Effector memory CD4-positive, alpha-beta T cell (primary cell): ENCODE results near the gene BHLHE23.

ENCODE experiments used
- DNase-seq, 3 donors: peaks; one replicate each; pipeline ENCODE4 v3.0.0-alpha.2; 2020
- H3K27ac ChIP-seq: 2 replicates; pipeline ENCODE4 v1.7.0; 2013; ENCODE audit warnings: mild to moderate bottlenecking, low read length, moderate library complexity; ENCODE audit not compliant: insufficient read depth, poor library complexity, severe bottlenecking
- H3K27me3 ChIP-seq: replicated peaks from 2 replicates; pipeline ENCODE4 v1.7.0; 2013; ENCODE audit warnings: mild to moderate bottlenecking, low read length; ENCODE audit not compliant: insufficient read depth, control insufficient read depth, poor library complexity, severe bottlenecking
- H3K36me3 ChIP-seq: 2 replicates; pipeline ENCODE4 v1.7.0; 2013; ENCODE audit warnings: mild to moderate bottlenecking, low read length, moderate library complexity; ENCODE audit not compliant: control insufficient read depth, insufficient read depth
- H3K4me1 ChIP-seq: 2 replicates; pipeline ENCODE4 v1.7.0; 2013; ENCODE audit warnings: low read length, mild to moderate bottlenecking; ENCODE audit not compliant: control insufficient read depth, insufficient read depth, poor library complexity, severe bottlenecking
- H3K4me3 ChIP-seq: 2 replicates; pipeline ENCODE4 v1.7.0; 2013; ENCODE audit warnings: low read length, low read depth, mild to moderate bottlenecking; ENCODE audit not compliant: insufficient read depth, poor library complexity, severe bottlenecking
- H3K9me3 ChIP-seq: 2 replicates; pipeline ENCODE4 v1.7.0; 2013; ENCODE audit warnings: mild to moderate bottlenecking, low read length, moderate library complexity; ENCODE audit not compliant: control insufficient read depth

BHLHE23 gene

DNA sequence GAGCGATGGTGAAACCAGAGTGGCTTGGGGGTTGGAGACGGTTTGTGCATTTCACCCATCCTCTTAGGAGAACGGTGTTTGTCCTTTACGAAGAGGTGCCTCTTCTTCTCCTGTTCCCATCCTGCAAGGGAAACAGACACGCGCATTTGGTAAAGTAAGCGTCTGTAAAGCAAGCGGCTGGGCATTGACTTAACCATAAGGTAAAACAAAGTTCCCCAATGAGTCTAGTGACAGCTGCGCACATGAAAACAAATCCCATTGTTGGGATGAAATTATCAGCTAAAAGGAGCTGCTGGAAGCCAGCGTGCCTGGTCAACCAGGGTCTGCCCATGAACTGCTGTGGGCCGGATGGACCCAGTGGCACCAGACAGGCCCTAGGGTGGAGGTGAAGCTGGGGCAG lies 5.8 kb downstream of the BHLHE23 start:
- peaks cover 45% of the 10 kb centered on the region for H3K27me3 ChIP-seq
- H3K4me3 ChIP-seq, result no peak overlapping the region
- no peak overlapping the region for H3K27ac ChIP-seq
- no peaks in the 10 kb centered on the region for H3K36me3 ChIP-seq
- DNase-seq, result no peak
- no peaks in the 10 kb centered on the region for H3K9me3 ChIP-seq
- H3K4me1 ChIP-seq, result peaks cover 13% of the 10 kb centered on the region

DNA sequence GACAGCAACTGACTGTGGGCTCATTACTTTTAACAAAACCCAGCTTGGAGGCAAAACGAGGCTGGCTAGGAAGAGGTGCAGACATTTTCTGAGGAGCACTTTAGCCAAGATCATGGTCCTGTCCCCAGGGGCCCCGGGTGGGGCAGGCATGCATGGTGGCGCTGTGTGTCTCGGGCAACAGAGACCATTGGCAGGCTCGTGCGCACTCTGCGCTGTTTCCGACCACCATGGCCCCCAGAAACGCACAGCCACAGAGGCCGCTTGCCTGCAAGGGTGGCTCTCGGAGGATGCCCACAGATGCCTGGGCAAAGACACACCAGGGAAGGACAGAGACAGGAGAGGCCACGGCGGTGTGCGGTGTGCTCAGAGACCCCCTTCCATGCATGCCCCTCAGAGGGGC lies 6.7 kb downstream of the BHLHE23 start:
- Histone ChIP-seq H3K4me1 (peaks cover 4% of the 10 kb centered on the region), H3K27me3 (peaks cover 38% of the 10 kb centered on the region), H3K36me3 (no peaks in the 10 kb centered on the region), H3K4me3 (no peak overlapping the region), H3K27ac (no peak overlapping the region), H3K9me3 (no peaks in the 10 kb centered on the region)
- DNase-seq, result no peak

DNA sequence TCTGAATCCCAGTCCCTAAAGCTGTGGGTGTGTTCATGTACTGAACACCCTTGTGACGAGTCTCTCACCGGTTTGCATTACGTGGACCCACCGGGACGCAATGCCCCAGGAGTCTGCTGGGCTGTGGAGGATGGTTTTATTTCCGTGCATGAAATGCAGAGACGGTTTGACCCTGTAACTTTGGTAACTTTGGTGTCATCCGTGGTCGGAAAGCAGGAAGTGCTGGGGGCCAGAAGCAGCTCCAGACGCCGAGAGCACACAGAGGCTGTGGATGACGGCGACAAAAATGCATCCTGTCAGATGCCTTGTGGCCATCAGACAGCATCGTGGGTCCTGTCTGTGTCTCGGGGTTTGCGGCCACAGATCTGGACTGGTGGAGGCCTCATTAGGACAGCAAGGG lies 7.2 kb downstream of the BHLHE23 start:
- DNase-seq, result no peak
- Histone ChIP-seq H3K27ac (no peak overlapping the region), H3K36me3 (no peaks in the 10 kb centered on the region), H3K27me3 (peaks cover 33% of the 10 kb centered on the region), H3K9me3 (no peaks in the 10 kb centered on the region), H3K4me3 (no peak overlapping the region), H3K4me1 (no peaks in the 10 kb centered on the region)

DNA sequence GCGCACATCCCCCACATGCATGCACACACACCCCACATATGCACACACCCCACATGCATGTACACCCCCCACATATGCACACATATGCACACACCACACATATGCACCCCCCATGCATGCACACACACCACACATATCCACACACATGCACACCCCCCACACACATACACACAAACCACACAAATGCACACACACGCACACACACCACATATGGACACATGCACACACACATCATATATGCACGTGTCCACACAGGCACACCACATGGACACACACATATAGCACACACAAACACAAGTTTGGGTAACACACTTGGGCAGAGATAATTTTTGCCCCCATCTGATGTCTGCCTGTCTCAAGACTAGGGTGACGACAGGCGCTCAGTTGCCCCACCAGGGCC lies 8.3 kb downstream of the BHLHE23 start:
- Histone ChIP-seq H3K36me3 (no peaks in the 10 kb centered on the region), H3K4me3 (no peak overlapping the region), H3K9me3 (no peaks in the 10 kb centered on the region), H3K4me1 (no peaks in the 10 kb centered on the region), H3K27me3 (peaks cover 26% of the 10 kb centered on the region), H3K27ac (no peak overlapping the region)
- no peak for DNase-seq

DNA sequence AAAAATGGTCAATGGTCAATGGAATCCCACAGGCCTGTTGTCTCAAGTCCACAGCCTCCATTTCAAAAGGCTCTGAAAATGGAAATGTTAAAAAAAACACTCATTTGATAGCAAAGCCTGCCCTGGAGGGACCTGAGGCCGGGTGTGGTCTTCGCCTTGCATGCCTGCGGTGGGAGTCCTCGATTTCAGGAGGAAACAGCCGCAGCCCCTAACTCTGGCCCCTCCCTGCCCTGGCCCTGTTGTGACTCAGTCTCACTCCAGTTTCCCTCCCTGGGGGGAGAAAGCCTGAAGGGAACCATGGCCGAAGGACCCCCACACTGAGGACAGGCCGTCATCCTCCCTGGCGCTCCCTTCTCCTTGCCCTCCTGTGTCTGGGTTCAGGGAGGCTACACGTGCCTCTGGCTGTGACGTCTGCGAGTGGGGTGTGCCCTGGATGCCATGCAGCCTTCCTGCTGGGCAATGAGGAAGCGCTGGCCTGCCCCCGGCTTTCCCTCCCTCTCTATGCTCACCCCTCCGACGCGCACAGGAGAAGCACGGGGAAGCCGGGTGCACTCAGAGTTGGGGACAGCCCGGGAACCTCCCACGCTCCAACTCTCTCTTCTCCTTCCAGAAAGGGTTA lies 9.2 kb downstream of the BHLHE23 start:
- Histone ChIP-seq H3K27me3 (peaks cover 16% of the 10 kb centered on the region), H3K36me3 (no peaks in the 10 kb centered on the region), H3K4me1 (no peaks in the 10 kb centered on the region), H3K9me3 (no peaks in the 10 kb centered on the region), H3K27ac (no peak overlapping the region), H3K4me3 (no peak overlapping the region)
- DNase-seq, result no peak

DNA sequence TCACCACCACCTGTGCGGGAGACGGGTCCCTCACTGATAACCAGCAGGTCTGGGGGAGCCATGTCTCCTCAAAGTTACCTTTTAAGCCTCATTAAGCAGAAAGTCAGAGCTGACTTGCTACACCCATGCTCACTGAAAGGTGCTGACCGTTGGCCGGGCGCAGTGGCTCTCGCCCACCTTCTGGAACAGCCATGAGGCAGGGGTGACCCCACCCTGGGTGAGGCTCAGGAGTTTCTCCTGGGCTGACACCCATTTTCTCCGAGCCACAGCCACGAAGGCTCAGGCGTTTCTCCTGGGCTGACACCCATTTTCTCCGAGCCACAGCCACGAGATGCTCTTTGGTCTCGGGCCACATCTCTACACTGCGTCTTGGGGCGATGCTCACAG lies 10.2 kb downstream of the BHLHE23 start:
- Histone ChIP-seq H3K36me3 (no peaks in the 10 kb centered on the region), H3K4me3 (no peak overlapping the region), H3K4me1 (no peaks in the 10 kb centered on the region), H3K27ac (no peak overlapping the region), H3K9me3 (no peaks in the 10 kb centered on the region), H3K27me3 (peaks cover 16% of the 10 kb centered on the region)
- DNase-seq, result no peak

DNA sequence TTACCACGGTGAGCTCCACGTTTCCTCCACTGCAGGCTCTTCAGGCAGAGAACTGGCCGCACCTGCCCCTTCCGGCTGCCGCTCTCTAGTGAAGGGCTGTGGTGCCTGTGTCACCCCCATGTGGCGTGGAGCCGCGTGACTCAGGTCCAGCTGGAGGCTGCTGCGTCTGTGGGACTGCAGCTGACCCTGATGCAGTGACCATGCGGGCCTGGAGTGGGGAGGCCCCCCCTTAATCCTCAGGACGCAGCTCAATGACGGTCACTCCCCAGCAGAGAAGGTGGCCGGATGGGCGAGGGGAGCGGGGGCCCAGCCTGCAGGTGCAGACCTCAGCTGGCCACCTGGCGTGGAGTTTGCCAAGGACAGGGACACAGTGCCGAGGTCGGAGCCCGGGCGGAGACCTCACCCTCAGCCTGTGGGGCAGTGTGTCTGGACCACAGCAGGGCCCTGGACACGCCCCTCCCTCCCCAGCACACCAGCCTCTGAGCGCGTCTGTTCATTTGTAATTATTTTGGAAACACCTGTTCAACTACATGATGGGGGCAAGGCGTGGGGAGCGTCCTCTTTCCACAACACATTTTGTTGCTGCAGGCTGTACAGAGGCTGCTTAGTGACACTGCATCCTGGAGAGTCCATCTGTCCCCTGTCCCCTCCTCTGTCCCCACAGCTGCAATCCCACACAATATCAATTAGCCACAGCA lies 10.7 kb downstream of the BHLHE23 start:
- Histone ChIP-seq H3K4me1 (no peaks in the 10 kb centered on the region), H3K4me3 (no peak overlapping the region), H3K27ac (no peak overlapping the region), H3K9me3 (no peaks in the 10 kb centered on the region), H3K27me3 (peaks cover 16% of the 10 kb centered on the region), H3K36me3 (no peaks in the 10 kb centered on the region)
- no peak for DNase-seq

DNA sequence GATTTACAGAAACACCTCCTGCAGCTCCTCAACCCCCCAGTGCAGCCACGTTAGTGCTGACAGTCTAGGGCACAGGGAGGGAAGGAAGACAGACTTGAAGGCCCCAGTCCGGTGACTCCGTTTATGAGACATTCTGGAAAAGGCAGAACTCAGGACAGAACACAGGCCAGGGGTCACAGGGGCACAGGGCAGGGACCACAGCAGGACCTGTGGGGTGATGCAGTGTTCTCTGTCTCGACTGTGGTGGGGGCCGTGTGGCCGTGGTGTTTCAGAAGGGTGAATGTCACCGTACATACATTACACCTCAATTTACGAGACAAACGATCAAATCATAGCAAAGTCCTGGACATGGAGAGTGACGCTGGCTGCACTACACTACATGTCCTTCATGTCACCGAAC lies 11.3 kb downstream of the BHLHE23 start:
- H3K4me1 ChIP-seq, result no peaks in the 10 kb centered on the region
- no peak overlapping the region for H3K27ac ChIP-seq
- no peak for DNase-seq
- no peaks in the 10 kb centered on the region for H3K36me3 ChIP-seq
- no peaks in the 10 kb centered on the region for H3K9me3 ChIP-seq
- H3K27me3 ChIP-seq, result peaks cover 16% of the 10 kb centered on the region
- no peak overlapping the region for H3K4me3 ChIP-seq

DNA sequence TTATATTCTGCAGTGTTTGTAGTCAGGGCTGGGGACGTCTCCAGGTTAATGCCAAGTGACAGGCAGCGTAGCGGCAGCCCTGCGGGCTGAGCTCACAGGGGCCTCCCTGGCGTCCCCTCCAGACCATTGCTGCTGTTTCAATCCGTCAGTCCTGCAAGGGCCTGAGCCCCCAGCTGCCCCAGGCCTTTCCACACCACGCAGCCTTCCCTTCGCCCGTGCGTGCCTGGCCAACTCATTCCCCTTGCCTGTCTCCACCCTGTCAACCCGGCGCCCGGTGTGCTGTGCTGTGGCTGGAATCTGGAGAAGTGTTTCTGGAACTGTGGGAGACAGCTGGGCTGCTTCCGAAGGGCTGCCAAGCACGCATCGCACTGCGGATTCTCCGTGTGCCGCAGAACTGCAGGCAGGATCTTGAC lies 11.9 kb downstream of the BHLHE23 start:
- Histone ChIP-seq H3K4me3 (no peak overlapping the region), H3K27ac (no peak overlapping the region), H3K27me3 (peaks cover 10% of the 10 kb centered on the region), H3K4me1 (no peaks in the 10 kb centered on the region), H3K9me3 (no peaks in the 10 kb centered on the region), H3K36me3 (no peaks in the 10 kb centered on the region)
- no peak for DNase-seq

DNA sequence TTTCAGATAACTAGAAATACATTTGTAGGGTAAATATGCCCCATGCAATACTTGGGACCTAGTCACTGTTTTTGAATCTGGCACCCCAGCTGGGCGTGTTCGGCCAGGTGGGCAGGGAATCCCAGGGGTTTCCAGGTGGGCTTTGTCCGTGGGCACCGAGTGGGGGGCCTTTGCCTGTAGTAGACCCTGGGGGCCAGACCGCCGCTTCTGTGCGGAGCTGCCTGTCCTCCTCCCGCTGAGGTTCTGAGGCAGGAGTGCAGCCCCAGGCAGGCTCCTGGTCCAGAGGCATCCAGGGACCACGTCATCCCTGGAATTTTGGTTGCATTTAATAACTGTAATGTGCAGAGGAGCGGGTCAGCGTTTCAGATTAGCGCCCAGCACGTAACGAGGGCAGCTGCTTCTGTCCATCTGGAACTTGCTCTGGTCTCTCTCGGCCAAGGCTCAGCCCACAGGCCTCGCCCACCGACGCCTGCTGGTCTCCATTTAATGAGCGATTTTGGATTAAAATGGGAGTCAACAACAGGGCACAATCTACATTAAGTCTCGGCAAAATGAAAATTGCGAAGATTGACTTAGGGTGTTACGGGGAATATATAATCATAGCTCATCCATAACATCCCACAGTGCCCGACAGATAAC lies 12.8 kb downstream of the BHLHE23 start:
- peaks cover 3% of the 10 kb centered on the region for H3K4me1 ChIP-seq
- no peak overlapping the region for H3K4me3 ChIP-seq
- no peaks in the 10 kb centered on the region for H3K36me3 ChIP-seq
- peaks cover 8% of the 10 kb centered on the region for H3K27me3 ChIP-seq
- no peak overlapping the region for H3K27ac ChIP-seq
- no peak for DNase-seq
- no peaks in the 10 kb centered on the region for H3K9me3 ChIP-seq
